GM23248 (cell line): ENCODE results near the gene PLEKHG3.

Source experiments
- EZH2 ChIP-seq: fragments of 200-600 bp; sonication (generic); IDR thresholded peaks from 2 replicates; pipeline ENCODE4 v1.6.1; 2018; ENCODE audit warnings: antibody characterized with exemption, mild to moderate bottlenecking; ENCODE audit not compliant: insufficient read depth, poor library complexity, severe bottlenecking
- EZH2phosphoT487 ChIP-seq: fragments of 200-600 bp; sonication (generic); IDR thresholded peaks from 2 replicates; pipeline ENCODE4 v1.6.1; 2018; ENCODE audit warnings: antibody characterized with exemption, moderate library complexity, mild to moderate bottlenecking, low read depth; ENCODE audit not compliant: insufficient read depth

DNA sequence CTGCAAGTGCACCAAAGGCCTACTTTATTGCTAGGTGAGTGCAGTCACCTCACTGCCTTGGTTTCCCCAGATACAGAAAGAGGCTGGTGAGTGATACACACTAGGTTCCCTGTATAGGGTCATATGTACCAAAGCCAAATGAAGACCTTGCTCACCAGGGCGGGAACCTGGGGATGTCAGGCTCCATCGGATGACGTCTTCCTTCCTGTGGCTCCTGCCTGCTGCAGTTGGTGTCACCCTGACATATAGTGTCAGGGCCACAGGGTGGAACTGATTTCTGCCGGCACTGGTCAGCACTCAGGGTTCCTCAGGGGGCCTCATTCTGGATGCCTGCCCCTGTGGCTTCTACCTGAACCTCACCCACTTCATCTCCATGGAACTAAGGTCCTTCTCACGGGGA is 43.1 kb downstream of the PLEKHG3 start:
- TF ChIP-seq EZH2: no peak
- TF ChIP-seq EZH2phosphoT487: no peak
